Ovary (tissue), 3 donors: Measurements from ENCODE around the gene BRD7.

Experiments used
- CTCF ChIP-seq, 3 donors: fragments of 450-650 bp in 2 of 3; fragments of 200-600 bp in 1 of 3; IDR thresholded peaks; one replicate each; pipeline versions ENCODE4 v1.5.1 to v1.8.0; 2016 to 2022; ENCODE audit warnings: antibody characterized with exemption in 3 of 3, mild to moderate bottlenecking in 1 of 3
- POLR2A ChIP-seq: fragments of 450-650 bp; IDR thresholded peaks from one replicate; pipeline ENCODE4 v1.6.1; 2017; ENCODE audit warnings: antibody characterized with exemption, mild to moderate bottlenecking, moderate library complexity
- donor health status: DM: no; HTN: no; CAD: no.

GRCh38 chr16:50286681-50287080 lies 82.1 kb downstream of the BRD7 start:
- TF ChIP-seq CTCF (IDR thresholded peaks at IDR 0.05): no peak
- no peak for TF ChIP-seq POLR2A
